Natural killer cell (primary cell): ENCODE results near the gene GPX4. TPM values are rescaled to one million over a fixed set of nuclear protein-coding genes. Genes with fewer than 3 reads are reported as not detected.
A peak's percentile ranks its signal among the peaks of the same experiment; 100 is the strongest.

Experiments used
- ATAC-seq, 3 donors: fragments of 150-1000 bp in 2 of 3; fragments of 200-7000 bp in 1 of 3; cut with Tn5 transposase; 1 replicate in 1 of 3; 2 replicates in 2 of 3; pipeline ENCODE4 v1.10.0; 2021; ENCODE audit warnings: mild to moderate bottlenecking in 2 of 3, moderate library complexity in 2 of 3
- DNase-seq, 2 donors: peaks; one replicate each; pipeline versions ENCODE4 v3.0.0 to v3.0.0-alpha.2; 2013 to 2021; ENCODE audit warnings: mixed read lengths in 1 of 2
- H3K27ac ChIP-seq: one replicate; pipeline ENCODE4 v1.5.1; 2013; ENCODE audit warnings: mild to moderate bottlenecking, low read length
- H3K27me3 ChIP-seq: one replicate; pipeline ENCODE4 v1.6.1; 2013; ENCODE audit warnings: low read length; ENCODE audit not compliant: control insufficient read depth, insufficient read depth
- H3K36me3 ChIP-seq: one replicate; pipeline ENCODE4 v1.6.1; 2013; ENCODE audit warnings: low read length; ENCODE audit not compliant: control insufficient read depth, insufficient read depth
- H3K4me1 ChIP-seq: one replicate; pipeline ENCODE4 v1.6.1; 2013; ENCODE audit warnings: low read length; ENCODE audit not compliant: control insufficient read depth, insufficient read depth
- H3K4me3 ChIP-seq: one replicate; pipeline ENCODE4 v1.5.1; 2013; ENCODE audit warnings: low read length
- H3K9me3 ChIP-seq: one replicate; pipeline ENCODE4 v1.6.1; 2013; ENCODE audit warnings: low read length; ENCODE audit not compliant: control insufficient read depth, insufficient read depth
- H3K27ac Mint-ChIP-seq, 2 donors: one replicate each; pipeline ENCODE4 v1.8.0; 2022; ENCODE audit warnings: mild to moderate bottlenecking in 2 of 2, mixed read lengths in 2 of 2, moderate library complexity in 1 of 2
- H3K27me3 Mint-ChIP-seq, 2 donors: one replicate each; pipeline ENCODE4 v1.8.0; 2022; ENCODE audit warnings: low read depth in 2 of 2, mixed read lengths in 2 of 2
- H3K36me3 Mint-ChIP-seq: one replicate; pipeline ENCODE4 v1.8.0; 2022; ENCODE audit warnings: mixed read lengths
- H3K4me1 Mint-ChIP-seq, 2 donors: one replicate each; pipeline ENCODE4 v1.8.0; 2022; ENCODE audit warnings: mixed read lengths in 2 of 2
- H3K4me3 Mint-ChIP-seq: one replicate; pipeline ENCODE4 v1.8.0; 2022; ENCODE audit warnings: mild to moderate bottlenecking, moderate library complexity, mixed read lengths
- H3K9me3 Mint-ChIP-seq, 2 donors: one replicate each; pipeline ENCODE4 v1.8.0; 2022; ENCODE audit warnings: mixed read lengths in 2 of 2
- CTCF ChIP-seq: fragments of 200-600 bp; IDR thresholded peaks from one replicate; pipeline ENCODE4 v1.8.0; 2022; ENCODE audit warnings: antibody characterized with exemption
- WGBS: methylation state at CpG from one replicate; pipeline ENCODE4 v1.1.7; 2013; ENCODE audit warnings: missing lambda C conversion rate; ENCODE audit not compliant: insufficient coverage; 5-methylcytosine and 5-hydroxymethylcytosine counted together
- intact Hi-C: fragments of 100-400 bp; cut with micrococcal nuclease; formaldehyde crosslinking; loops from one replicate; pipeline ENCODE4 v1.14.2; 2022
- total RNA-seq, 4 donors: library from RNA; stranded (reverse); fragments of 120-200 nt in 1 of 4; gene quantifications; one replicate each; pipeline versions ENCODE4 v1.2.3 to v1.2.4, GENCODE V29; 2013 to 2022

GPX4 gene
- total RNA-seq, 3 donors from 2014 or later (not counting 1 experiment from before 2014, with no cell fraction given), result 108 to 126 (median 121) TPM

GRCh38 chr19:1105008-1105872, 1.4 kb downstream of the GPX4 start:
- peak overlapping the region; percentile 75 for H3K4me3 Mint-ChIP-seq
- no peak for TF ChIP-seq CTCF
- no peaks in the 10 kb centered on the region for H3K36me3 Mint-ChIP-seq
- no peaks in the 10 kb centered on the region for H3K27me3 Mint-ChIP-seq
- intact Hi-C loops, result loop anchor here (2.0 kb wide), 1 partner anchor 136 kb away; the partner anchor contains the start of gene ATP5F1D
- peaks cover 12% of the 10 kb centered on the region for H3K36me3 ChIP-seq
- H3K9me3 Mint-ChIP-seq, result no peaks in the 10 kb centered on the region
- peak overlapping the region; percentile 90 for H3K27ac ChIP-seq
- H3K27ac Mint-ChIP-seq, result peak overlapping the region; percentile 26 to 88
- peaks cover 9 to 23% of the 10 kb centered on the region in 2 donors for H3K4me1 Mint-ChIP-seq
- DNase-seq (peak in 1 of 2 donors; percentile 40), ATAC-seq (no peak)
- peak overlapping the region; percentile 75 for H3K4me3 ChIP-seq
- H3K27me3 ChIP-seq, result no peaks in the 10 kb centered on the region
- H3K4me1 ChIP-seq, result peaks cover 50% of the 10 kb centered on the region
- H3K9me3 ChIP-seq, result no peaks in the 10 kb centered on the region
- WGBS, result 51% methylated on average over 69 of the region's 69 CpGs

- Mint-ChIP-seq H3K4me3 (peak overlapping the region; percentile 72), H3K27me3 (no peaks in the 10 kb centered on the region), H3K36me3 (no peaks in the 10 kb centered on the region), H3K9me3 (no peaks in the 10 kb centered on the region), H3K4me1 (peaks cover 7 to 20% of the 10 kb centered on the region in 2 donors), H3K27ac (peak overlapping the region; percentile 26 to 45)
- no peaks in the 10 kb centered on the region for H3K27me3 ChIP-seq
- H3K4me1 ChIP-seq, result peaks cover 41% of the 10 kb centered on the region
- no peak for TF ChIP-seq CTCF
- peaks cover 20% of the 10 kb centered on the region for H3K36me3 ChIP-seq
- no peaks in the 10 kb centered on the region for H3K9me3 ChIP-seq
- no peak overlapping the region for H3K4me3 ChIP-seq
- intact Hi-C loops, result loop anchor here (2.0 kb wide), 1 partner anchor 135 kb away; the partner anchor contains the start of gene ATP5F1D
- DNase-seq, result peak in 1 of 2 donors; percentile 23
- no peak overlapping the region for H3K27ac ChIP-seq
- 92% methylated on average over 32 of the region's 32 CpGs for WGBS
- no peak for ATAC-seq
Observed at GRCh38 chr19:1105873-1106840, 2.4 kb downstream of the GPX4 start.

- no peaks in the 10 kb centered on the region for H3K9me3 Mint-ChIP-seq
- peak overlapping the region; percentile 40 for H3K4me3 Mint-ChIP-seq
- no peaks in the 10 kb centered on the region for H3K36me3 Mint-ChIP-seq
- intact Hi-C loops, result no loop called here
- peak overlapping the region; percentile 11 to 45 for H3K27ac Mint-ChIP-seq
- H3K4me1 ChIP-seq, result peaks cover 32% of the 10 kb centered on the region
- 88% methylated on average over 17 of the region's 17 CpGs for WGBS
- H3K27me3 ChIP-seq, result no peaks in the 10 kb centered on the region
- peak in 1 of 2 donors; percentile 29 for DNase-seq
- peaks cover 25% of the 10 kb centered on the region for H3K36me3 ChIP-seq
- no peaks in the 10 kb centered on the region for H3K27me3 Mint-ChIP-seq
- ATAC-seq, result no peak
- TF ChIP-seq CTCF, result no peak
- no peak overlapping the region for H3K4me3 ChIP-seq
- H3K4me1 Mint-ChIP-seq, result peaks cover 0 to 11% of the 10 kb centered on the region in 2 donors
- no peak overlapping the region for H3K27ac ChIP-seq
- no peaks in the 10 kb centered on the region for H3K9me3 ChIP-seq
Observed at GRCh38 chr19:1106841-1107660, 3.3 kb downstream of the GPX4 start.
